Measurements from ENCODE around the gene SNX9. TPM values are rescaled to one million over a fixed set of nuclear protein-coding genes. Genes with fewer than 3 reads are reported as not detected.

SNX9 gene
- total RNA-seq, 2 donors from 2014 or later = 83.5 to 94.6 TPM

DNA sequence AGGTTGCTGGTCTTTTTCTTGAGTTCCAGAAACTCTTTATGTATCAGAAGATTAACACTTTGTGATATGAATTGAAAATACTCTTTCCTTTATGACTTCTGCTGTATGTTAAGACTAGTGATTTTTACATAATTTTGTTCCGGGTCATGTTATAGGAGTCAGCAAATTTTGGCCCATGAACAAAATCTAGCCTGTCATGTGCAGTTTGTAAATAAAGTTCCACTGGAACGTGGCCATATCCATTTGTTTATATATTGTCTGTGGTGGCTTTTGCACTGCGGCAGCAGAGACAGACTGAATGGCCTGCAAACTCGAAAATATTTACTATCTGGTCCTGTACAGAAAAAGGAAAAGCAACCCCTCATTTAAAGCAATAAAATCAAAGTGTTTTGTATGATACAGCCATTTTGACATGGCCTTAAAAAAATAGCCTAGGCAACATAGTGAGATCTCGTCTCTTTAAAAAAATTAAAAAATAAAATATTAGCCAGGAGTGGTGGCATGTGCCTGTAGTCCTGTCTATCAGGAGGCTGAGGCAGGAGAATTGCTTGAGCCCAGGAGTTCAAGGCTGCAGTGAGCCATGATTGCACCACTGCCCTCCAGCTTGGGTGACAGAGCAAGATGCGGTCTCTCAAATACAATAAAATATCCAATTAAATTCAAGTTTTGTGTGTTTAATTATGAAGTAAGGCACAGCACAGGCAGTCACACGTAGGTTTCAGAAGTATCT lies 36.9 kb downstream of the SNX9 start:
- Mint-ChIP-seq H3K9me3 (peaks cover 0 to 6% of the 10 kb centered on the region in 2 donors), H3K36me3 (ENCODE audit: insufficient read depth in 2 of 2) (peaks cover 6 to 35% of the 10 kb centered on the region in 2 donors), H3K4me3 (peak overlapping the region; percentile 31 to 42)

DNA sequence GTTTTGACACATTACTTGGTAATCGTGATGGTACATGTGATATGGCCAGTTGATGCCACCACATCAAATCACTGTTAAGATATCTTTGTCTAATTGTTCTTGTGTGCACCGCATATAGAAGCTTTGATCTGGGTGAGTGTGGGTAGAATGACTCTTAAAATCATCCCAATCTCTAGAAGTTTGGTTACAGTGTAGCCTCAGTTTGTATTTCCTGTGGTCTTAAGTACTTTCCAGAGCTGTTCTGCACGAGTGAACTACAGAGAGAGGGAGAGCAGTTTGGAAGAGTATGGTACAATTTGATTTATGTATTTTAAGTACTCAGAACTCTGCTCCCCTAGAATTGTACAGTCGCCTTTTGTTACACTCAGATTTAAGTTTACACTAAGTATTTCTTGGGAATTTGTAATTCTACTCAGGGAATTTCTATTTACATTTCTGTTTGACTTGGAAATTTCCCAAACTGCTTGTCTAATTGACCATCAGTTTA lies 37.5 kb downstream of the SNX9 start:
- H3K36me3 Mint-ChIP-seq (ENCODE audit: insufficient read depth in 2 of 2) = peaks cover 5 to 34% of the 10 kb centered on the region in 2 donors
- peak; percentile 37 to 44 for DNase-seq
- peaks cover 8% of the 10 kb centered on the region for H3K27me3 Mint-ChIP-seq (ENCODE audit: low read depth)

More for the DNA sequence above, 36.9 kb downstream of the SNX9 start:
- no peak for DNase-seq
- no peak for ATAC-seq (replicated peaks in 1 of 2)
- Mint-ChIP-seq H3K27me3 (ENCODE audit: low read depth) (peaks cover 8% of the 10 kb centered on the region), H3K27ac (no peak overlapping the region), H3K4me1 (ENCODE audit: low read depth) (peaks cover 81% of the 10 kb centered on the region)

DNA sequence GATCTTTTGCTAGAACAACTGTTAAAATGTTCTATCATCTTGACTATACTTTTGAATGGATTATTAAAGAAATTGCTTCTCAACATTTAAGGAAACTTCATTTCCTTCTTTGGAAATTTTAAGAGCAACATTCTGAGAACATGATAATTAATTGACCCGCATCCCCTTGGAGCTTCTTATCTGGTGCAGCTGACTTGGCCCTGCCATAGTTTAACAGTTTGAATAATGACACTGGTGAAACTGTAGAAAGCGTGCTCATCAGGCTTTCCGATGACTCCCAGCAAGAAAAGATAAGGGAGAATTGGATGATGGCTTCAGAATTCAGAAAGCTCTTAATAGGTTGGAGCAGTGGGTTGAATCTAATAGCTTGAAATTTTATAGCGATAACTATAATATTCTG lies 38.1 kb downstream of the SNX9 start:
- Mint-ChIP-seq H3K27ac (no peak overlapping the region), H3K4me1 (ENCODE audit: low read depth) (peaks cover 75% of the 10 kb centered on the region), H3K9me3 (peaks cover 0 to 6% of the 10 kb centered on the region in 2 donors), H3K27me3 (ENCODE audit: low read depth) (peaks cover 8% of the 10 kb centered on the region), H3K36me3 (ENCODE audit: insufficient read depth in 2 of 2) (peaks cover 5 to 31% of the 10 kb centered on the region in 2 donors), H3K4me3 (no peak overlapping the region)
- ATAC-seq (replicated peaks in 1 of 2) (no peak), DNase-seq (no peak)

More for the DNA sequence above, 37.5 kb downstream of the SNX9 start:
- H3K4me1 Mint-ChIP-seq (ENCODE audit: low read depth) = peaks cover 78% of the 10 kb centered on the region
- peaks cover 0 to 6% of the 10 kb centered on the region in 2 donors for H3K9me3 Mint-ChIP-seq
- peak; percentile 95 to 96 for ATAC-seq (replicated peaks in 1 of 2)
- H3K27ac Mint-ChIP-seq = no peak overlapping the region
- H3K4me3 Mint-ChIP-seq = peak overlapping the region; percentile 19 to 31

GRCh38 chr6:157861814-157862213 lies 38.8 kb downstream of the SNX9 start:
- DNase-seq (no peak), ATAC-seq (replicated peaks in 1 of 2) (no peak)
- Mint-ChIP-seq H3K9me3 (peaks cover 0 to 6% of the 10 kb centered on the region in 2 donors), H3K36me3 (ENCODE audit: insufficient read depth in 2 of 2) (peaks cover 5 to 29% of the 10 kb centered on the region in 2 donors), H3K4me1 (ENCODE audit: low read depth) (peaks cover 79% of the 10 kb centered on the region), H3K27me3 (ENCODE audit: low read depth) (peaks cover 8% of the 10 kb centered on the region), H3K27ac (no peak overlapping the region), H3K4me3 (no peak overlapping the region)

- no peak for ATAC-seq (replicated peaks in 1 of 2)
Measured at GRCh38 chr6:157862706-157863105, 39.7 kb downstream of the SNX9 start.

GRCh38 chr6:157864185-157864761 lies 41.2 kb downstream of the SNX9 start:
- peak; percentile 28 to 33 for ATAC-seq (replicated peaks in 1 of 2)
- Mint-ChIP-seq H3K36me3 (ENCODE audit: insufficient read depth in 2 of 2) (peaks cover 3 to 17% of the 10 kb centered on the region in 2 donors), H3K4me3 (no peak overlapping the region)

More at GRCh38 chr6:157862706-157863105, 39.7 kb downstream of the SNX9 start:
- no peak overlapping the region for H3K27ac Mint-ChIP-seq
- H3K9me3 Mint-ChIP-seq = peaks cover 0 to 6% of the 10 kb centered on the region in 2 donors
- H3K4me1 Mint-ChIP-seq (ENCODE audit: low read depth) = peaks cover 82% of the 10 kb centered on the region
- H3K4me3 Mint-ChIP-seq = no peak overlapping the region
- no peak for DNase-seq
- peaks cover 5 to 27% of the 10 kb centered on the region in 2 donors for H3K36me3 Mint-ChIP-seq (ENCODE audit: insufficient read depth in 2 of 2)
- H3K27me3 Mint-ChIP-seq (ENCODE audit: low read depth) = peaks cover 8% of the 10 kb centered on the region

DNA sequence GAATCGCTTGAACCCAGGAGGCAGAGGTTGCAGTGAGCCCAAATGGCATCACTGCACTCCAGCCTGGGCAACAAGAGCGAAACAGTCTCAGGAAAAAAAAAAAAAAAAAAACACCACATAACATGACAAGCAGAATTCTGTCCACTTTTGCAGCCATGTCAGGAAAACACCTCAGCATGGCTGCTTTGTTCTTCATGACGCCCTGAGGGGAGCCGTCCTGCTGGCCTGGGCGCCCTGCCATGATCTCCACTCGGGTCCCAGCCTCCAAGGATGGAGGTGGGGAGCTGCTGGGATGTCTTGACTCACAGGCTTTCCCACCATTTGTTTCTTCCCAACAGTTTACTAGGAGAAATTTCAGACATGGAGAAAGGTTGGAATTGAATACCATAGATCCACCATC lies 42.2 kb downstream of the SNX9 start:
- DNase-seq = no peak
- ATAC-seq (replicated peaks in 1 of 2) = no peak
- H3K27me3 Mint-ChIP-seq (ENCODE audit: low read depth) = peaks cover 8% of the 10 kb centered on the region
- no peak overlapping the region for H3K27ac Mint-ChIP-seq
- H3K9me3 Mint-ChIP-seq = peaks cover 0 to 2% of the 10 kb centered on the region in 2 donors
- peaks cover 3 to 17% of the 10 kb centered on the region in 2 donors for H3K36me3 Mint-ChIP-seq (ENCODE audit: insufficient read depth in 2 of 2)
- no peak overlapping the region for H3K4me3 Mint-ChIP-seq
- peaks cover 59% of the 10 kb centered on the region for H3K4me1 Mint-ChIP-seq (ENCODE audit: low read depth)

More at GRCh38 chr6:157864185-157864761, 41.2 kb downstream of the SNX9 start:
- H3K27ac Mint-ChIP-seq = no peak overlapping the region
- H3K27me3 Mint-ChIP-seq (ENCODE audit: low read depth) = peaks cover 8% of the 10 kb centered on the region
- peaks cover 0 to 2% of the 10 kb centered on the region in 2 donors for H3K9me3 Mint-ChIP-seq
- DNase-seq = peak in 1 of 2 donors; percentile 33
- H3K4me1 Mint-ChIP-seq (ENCODE audit: low read depth) = peaks cover 69% of the 10 kb centered on the region

GRCh38 chr6:157867155-157867559 lies 44.1 kb downstream of the SNX9 start:
- Mint-ChIP-seq H3K9me3 (peaks cover 0 to 2% of the 10 kb centered on the region in 2 donors), H3K27me3 (ENCODE audit: low read depth) (peaks cover 8% of the 10 kb centered on the region), H3K36me3 (ENCODE audit: insufficient read depth in 2 of 2) (peaks cover 3 to 14% of the 10 kb centered on the region in 2 donors), H3K4me1 (ENCODE audit: low read depth) (peaks cover 46% of the 10 kb centered on the region), H3K27ac (no peak overlapping the region), H3K4me3 (peak overlapping the region; percentile 43 to 45)
- DNase-seq (peak in 1 of 2 donors; percentile 18), ATAC-seq (replicated peaks in 1 of 2) (peak; percentile 70 to 71)

GRCh38 chr6:157867981-157868380 lies 44.9 kb downstream of the SNX9 start:
- Mint-ChIP-seq H3K36me3 (ENCODE audit: insufficient read depth in 2 of 2) (peaks cover 3 to 14% of the 10 kb centered on the region in 2 donors), H3K9me3 (peaks cover 0 to 2% of the 10 kb centered on the region in 2 donors), H3K4me1 (ENCODE audit: low read depth) (peaks cover 45% of the 10 kb centered on the region), H3K27ac (no peak overlapping the region), H3K27me3 (ENCODE audit: low read depth) (peaks cover 5% of the 10 kb centered on the region), H3K4me3 (no peak overlapping the region)
- ATAC-seq (replicated peaks in 1 of 2) (no peak), DNase-seq (no peak)

- Mint-ChIP-seq H3K9me3 (no peaks in the 10 kb centered on the region), H3K36me3 (ENCODE audit: insufficient read depth in 2 of 2) (peaks cover 0 to 12% of the 10 kb centered on the region in 2 donors)
Measured at GRCh38 chr6:157868835-157869234, 45.8 kb downstream of the SNX9 start.

DNA sequence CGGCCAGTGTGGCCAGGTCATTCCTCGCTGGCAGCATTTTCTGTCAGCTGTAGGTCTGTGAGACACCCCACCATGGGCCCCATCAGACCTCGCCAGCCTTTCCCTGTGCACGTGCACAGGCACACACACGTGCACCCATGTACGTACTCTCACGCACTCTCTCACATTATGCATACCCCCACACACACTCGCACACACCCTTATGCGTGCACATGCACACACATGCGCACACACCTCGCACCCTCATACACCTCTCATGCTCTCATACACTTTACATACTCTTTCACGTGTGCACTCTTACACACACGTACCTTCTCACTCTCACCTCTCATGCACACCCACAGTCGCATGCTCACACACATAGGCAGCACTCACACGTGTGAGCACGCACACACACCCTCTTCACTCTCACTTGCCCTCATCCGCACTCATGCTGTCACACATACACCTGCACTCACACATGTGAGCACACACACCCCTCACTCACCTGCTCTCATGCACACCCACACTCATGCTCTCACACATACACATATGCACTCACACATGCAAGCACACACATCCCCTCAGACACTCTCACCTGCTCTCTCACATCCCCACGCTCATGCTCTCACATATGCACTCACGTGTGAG lies 46.7 kb downstream of the SNX9 start:
- H3K27me3 Mint-ChIP-seq (ENCODE audit: low read depth) = no peaks in the 10 kb centered on the region
- H3K4me1 Mint-ChIP-seq (ENCODE audit: low read depth) = peaks cover 39% of the 10 kb centered on the region
- H3K36me3 Mint-ChIP-seq (ENCODE audit: insufficient read depth in 2 of 2) = peaks cover 1 to 13% of the 10 kb centered on the region in 2 donors
- ATAC-seq (replicated peaks in 1 of 2) (no peak), DNase-seq (no peak)
- no peaks in the 10 kb centered on the region for H3K9me3 Mint-ChIP-seq
- no peak overlapping the region for H3K4me3 Mint-ChIP-seq
- no peak overlapping the region for H3K27ac Mint-ChIP-seq

More at GRCh38 chr6:157868835-157869234, 45.8 kb downstream of the SNX9 start:
- ATAC-seq (replicated peaks in 1 of 2) = no peak
- no peak overlapping the region for H3K4me3 Mint-ChIP-seq
- H3K4me1 Mint-ChIP-seq (ENCODE audit: low read depth) = peaks cover 40% of the 10 kb centered on the region
- H3K27ac Mint-ChIP-seq = no peak overlapping the region
- no peak for DNase-seq
- no peaks in the 10 kb centered on the region for H3K27me3 Mint-ChIP-seq (ENCODE audit: low read depth)

DNA sequence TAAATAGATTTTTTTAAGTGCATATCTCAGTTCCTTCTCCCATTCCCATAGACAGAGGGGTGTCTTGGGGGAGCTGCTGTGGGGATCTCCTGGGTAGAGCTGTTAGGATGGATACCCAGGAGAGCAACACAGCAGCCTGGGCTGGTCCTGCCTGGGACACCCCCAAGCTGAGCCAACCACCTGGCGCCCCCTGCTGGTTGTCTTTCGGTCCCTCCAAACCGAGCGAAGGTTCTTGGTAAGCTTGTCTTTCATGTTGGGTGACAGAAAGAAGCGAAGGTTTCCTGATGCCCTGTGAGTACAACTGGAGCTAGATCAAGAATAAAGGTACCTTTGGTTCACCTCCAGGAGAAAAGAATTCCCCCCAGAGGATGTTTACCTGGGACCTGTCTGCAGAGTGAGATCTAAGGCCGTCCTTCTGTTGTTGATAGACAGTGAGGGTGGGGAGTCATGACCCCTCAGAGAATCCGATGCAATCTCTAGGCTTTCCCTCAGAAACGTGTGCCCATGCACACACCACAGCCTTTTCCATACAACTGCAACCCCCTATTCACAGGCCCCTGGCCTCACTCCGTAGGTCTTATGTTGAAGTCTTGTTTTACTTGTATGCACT lies 50.8 kb downstream of the SNX9 start:
- Mint-ChIP-seq H3K27me3 (ENCODE audit: low read depth) (no peaks in the 10 kb centered on the region), H3K4me3 (no peak overlapping the region), H3K27ac (no peak overlapping the region), H3K36me3 (ENCODE audit: insufficient read depth in 2 of 2) (peaks cover 10 to 42% of the 10 kb centered on the region in 2 donors), H3K4me1 (ENCODE audit: low read depth) (peaks cover 44% of the 10 kb centered on the region), H3K9me3 (no peaks in the 10 kb centered on the region)
- peak; percentile 82 to 88 for DNase-seq
- ATAC-seq (replicated peaks in 1 of 2) = peak; percentile 79 to 91

All from activated T-cell treated with anti-CD3 and anti-CD28 coated beads, Interleukin-2, amount 50 U/mL, for 72 hours (primary cell).